T-helper 2 cell treated with Interferon-gamma antibody and Interleukin-4, amounts not matched to agents 5 μg/mL and 100 μg/mL, for 36 hours (primary cell): ENCODE results near the gene UGP2.

Experiments used
- DNase-seq: peaks from one replicate; pipeline ENCODE4 v3.0.0; 2021; ENCODE audit warnings: low spot score
- H3K27ac Mint-ChIP-seq: one replicate; pipeline ENCODE4 v1.8.0; 2021; ENCODE audit warnings: mild to moderate bottlenecking, mixed read lengths
- H3K27me3 Mint-ChIP-seq: one replicate; pipeline ENCODE4 v1.8.0; 2021; ENCODE audit warnings: low read depth, mixed read lengths
- H3K36me3 Mint-ChIP-seq: one replicate; pipeline ENCODE4 v1.8.0; 2021; ENCODE audit warnings: low read depth, mixed read lengths
- H3K4me1 Mint-ChIP-seq: one replicate; pipeline ENCODE4 v1.8.0; 2021; ENCODE audit warnings: low read depth, mixed read lengths
- H3K4me3 Mint-ChIP-seq: one replicate; pipeline ENCODE4 v1.8.0; 2022; ENCODE audit warnings: mild to moderate bottlenecking, moderate library complexity, mixed read lengths
- H3K9me3 Mint-ChIP-seq: one replicate; pipeline ENCODE4 v1.8.0; 2021; ENCODE audit warnings: mixed read lengths

The UGP2 gene

DNA sequence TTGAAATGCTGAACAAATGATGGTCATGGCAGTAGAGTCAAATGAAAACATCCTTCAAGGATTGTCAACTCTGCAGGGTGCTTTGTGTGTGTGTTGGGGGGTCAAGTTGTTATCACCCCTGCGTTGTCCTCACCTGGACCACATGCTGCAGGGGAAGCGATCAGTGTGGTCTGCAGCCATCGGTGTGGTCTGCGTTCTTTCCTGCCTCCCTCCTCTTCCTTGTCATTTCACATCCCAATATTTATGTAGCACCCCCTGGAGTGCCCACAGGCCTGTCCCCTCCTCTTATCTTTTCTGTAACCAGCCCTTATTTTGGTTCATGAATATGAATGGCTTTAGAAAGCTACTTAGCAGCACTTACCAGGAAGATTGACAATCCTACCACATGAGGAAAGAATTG, 38.9 kb downstream of the UGP2 start:
- no peak overlapping the region for H3K27ac Mint-ChIP-seq
- no peaks in the 10 kb centered on the region for H3K27me3 Mint-ChIP-seq
- peaks cover 29% of the 10 kb centered on the region for H3K4me1 Mint-ChIP-seq
- no peaks in the 10 kb centered on the region for H3K9me3 Mint-ChIP-seq
- no peak for DNase-seq
- peaks cover 47% of the 10 kb centered on the region for H3K36me3 Mint-ChIP-seq
- no peak overlapping the region for H3K4me3 Mint-ChIP-seq

DNA sequence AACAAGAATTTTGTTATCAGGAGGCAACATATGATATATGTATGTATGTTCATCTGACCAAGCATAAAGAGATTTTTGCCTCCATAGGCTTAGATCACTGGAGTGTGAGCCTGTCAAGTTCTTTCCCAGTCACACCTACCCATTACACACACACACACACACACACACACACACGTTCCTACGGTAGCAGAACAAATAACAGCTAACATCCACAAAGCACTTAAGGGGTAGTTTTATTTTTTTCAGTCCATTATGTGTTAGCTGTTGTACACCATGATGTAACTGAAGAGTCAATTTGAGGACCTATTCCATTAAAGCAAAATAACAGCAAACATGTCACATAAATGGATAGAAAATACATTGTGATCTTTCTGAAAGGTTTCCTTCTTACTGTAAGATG, 39.5 kb downstream of the UGP2 start:
- H3K27ac Mint-ChIP-seq: peak overlapping the region; percentile 32
- no peaks in the 10 kb centered on the region for H3K9me3 Mint-ChIP-seq
- peaks cover 27% of the 10 kb centered on the region for H3K4me1 Mint-ChIP-seq
- no peak for DNase-seq
- H3K4me3 Mint-ChIP-seq: no peak overlapping the region
- H3K36me3 Mint-ChIP-seq: peaks cover 45% of the 10 kb centered on the region
- H3K27me3 Mint-ChIP-seq: no peaks in the 10 kb centered on the region

DNA sequence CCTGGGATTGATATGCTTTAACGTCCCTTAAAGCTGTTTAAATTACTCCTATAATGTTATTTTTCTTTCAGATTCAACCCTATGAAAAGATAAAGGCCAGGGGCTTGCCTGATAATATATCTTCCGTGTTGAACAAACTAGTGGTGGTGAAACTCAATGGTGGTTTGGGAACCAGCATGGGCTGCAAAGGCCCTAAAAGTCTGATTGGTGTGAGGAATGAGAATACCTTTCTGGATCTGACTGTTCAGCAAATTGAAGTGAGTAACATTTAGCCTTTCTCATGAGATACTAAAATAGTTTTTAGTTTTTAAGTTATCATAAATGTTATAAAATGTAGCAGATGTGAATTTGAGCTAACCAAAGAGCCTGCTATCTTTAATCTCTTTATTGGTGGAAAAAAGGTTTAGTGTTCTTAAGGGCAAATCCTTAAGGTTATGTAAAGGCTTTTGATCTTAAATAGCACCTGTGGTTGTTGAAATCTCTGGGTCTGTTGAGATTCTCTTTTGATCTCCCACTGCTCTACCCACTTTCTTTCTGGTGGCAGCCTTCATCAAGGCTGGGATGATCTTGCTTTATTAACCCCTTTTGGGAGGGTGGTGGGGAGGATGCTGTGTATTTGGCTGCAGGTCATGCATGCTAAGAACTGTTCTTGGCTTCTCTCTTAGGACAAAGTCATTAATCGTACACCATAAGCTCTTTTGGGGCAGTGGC, 40.9 kb downstream of the UGP2 start:
- Mint-ChIP-seq H3K27ac (peak overlapping the region; percentile 9), H3K36me3 (peaks cover 41% of the 10 kb centered on the region), H3K9me3 (no peaks in the 10 kb centered on the region), H3K4me1 (peaks cover 23% of the 10 kb centered on the region), H3K27me3 (no peaks in the 10 kb centered on the region), H3K4me3 (no peak overlapping the region)
- DNase-seq: no peak

DNA sequence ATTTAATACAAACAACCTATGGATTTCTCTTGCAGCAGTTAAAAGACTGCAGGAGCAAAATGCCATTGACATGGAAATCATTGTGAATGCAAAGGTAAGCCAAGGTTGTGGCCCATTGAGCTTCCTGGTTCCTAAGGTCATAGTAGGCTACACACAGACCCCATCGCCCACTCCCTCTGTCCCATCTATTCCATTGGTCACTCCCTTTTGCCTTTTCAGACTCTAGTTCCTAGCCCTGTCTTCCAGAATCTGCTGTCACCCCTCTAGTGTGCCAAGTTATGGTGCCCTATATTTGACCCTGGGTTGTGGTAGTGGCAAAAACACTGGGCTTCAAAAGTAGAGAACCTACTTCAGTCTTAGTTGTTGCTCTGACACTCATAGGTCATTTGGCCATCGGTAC, 44.7 kb downstream of the UGP2 start:
- no peak for DNase-seq
- H3K27ac Mint-ChIP-seq: no peak overlapping the region
- H3K9me3 Mint-ChIP-seq: no peaks in the 10 kb centered on the region
- peaks cover 68% of the 10 kb centered on the region for H3K36me3 Mint-ChIP-seq
- H3K4me3 Mint-ChIP-seq: no peak overlapping the region
- no peaks in the 10 kb centered on the region for H3K27me3 Mint-ChIP-seq
- peaks cover 22% of the 10 kb centered on the region for H3K4me1 Mint-ChIP-seq

DNA sequence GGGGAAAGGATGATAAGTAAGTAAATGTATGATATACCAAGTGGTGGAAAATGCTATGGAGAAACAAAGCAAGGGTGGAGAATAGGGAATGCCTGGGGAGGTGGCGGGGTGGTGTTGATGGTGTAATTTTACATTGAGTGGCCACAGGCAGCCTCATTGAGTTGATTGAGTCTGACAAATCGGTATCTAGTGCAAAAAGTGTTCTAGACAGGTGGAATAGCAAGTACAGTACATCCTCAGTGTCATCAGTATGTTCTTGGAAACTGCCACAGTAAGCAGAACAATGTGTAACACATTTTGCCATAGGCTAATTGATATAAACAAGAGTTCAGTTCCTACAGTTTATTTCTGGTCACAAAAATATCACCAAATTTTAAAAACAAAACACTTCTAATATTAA, 46.4 kb downstream of the UGP2 start:
- no peaks in the 10 kb centered on the region for H3K27me3 Mint-ChIP-seq

DNA sequence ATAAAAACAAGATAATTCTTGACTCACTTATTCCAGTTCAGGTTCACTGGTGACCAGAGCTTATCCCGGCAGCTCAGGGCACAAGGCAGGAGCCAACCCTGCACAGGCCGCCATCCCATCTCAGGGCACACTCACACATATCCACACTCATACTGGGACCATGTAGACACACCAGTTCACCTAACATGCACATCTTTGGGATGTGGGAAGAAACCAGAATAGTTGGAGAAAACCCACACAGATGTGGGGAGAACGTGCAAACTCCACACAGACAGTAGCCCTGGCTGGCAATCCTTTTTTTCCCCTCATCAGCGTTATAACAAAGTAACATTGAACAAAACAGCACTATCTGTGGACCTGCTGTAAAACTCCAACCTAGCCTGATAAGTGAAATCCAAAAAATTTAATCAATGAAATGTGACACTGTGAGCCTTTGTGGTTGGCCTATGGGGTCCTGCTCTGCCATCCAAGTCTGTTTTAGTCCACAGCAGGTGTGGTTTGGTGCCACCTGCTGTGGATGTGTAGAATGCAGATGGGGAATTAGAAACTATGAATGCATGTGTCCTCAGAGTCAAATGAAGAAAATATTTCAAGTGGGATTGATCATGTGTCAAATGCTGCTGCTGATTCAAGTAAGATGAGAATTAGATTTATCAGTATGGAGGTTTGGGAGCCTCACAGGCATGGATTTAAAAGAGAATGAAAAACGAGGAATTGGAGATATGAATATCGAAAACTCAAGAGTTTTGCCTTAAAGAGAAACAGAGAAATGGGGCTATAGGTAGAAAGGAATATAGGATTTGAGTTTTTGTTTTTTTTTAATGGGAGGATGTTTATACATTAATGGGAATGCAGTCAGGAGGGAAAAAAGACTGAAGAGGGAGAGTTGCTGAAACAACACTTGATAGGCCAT, 47.0 kb downstream of the UGP2 start:
- peak; percentile 17 for DNase-seq
- Mint-ChIP-seq H3K4me3 (no peak overlapping the region), H3K27ac (peak overlapping the region; percentile 4), H3K36me3 (peaks cover 72% of the 10 kb centered on the region), H3K4me1 (peaks cover 11% of the 10 kb centered on the region), H3K27me3 (no peaks in the 10 kb centered on the region), H3K9me3 (no peaks in the 10 kb centered on the region)

More for the DNA sequence above, 46.4 kb downstream of the UGP2 start:
- no peak for DNase-seq
- Mint-ChIP-seq H3K27ac (no peak overlapping the region), H3K4me3 (no peak overlapping the region), H3K4me1 (peaks cover 12% of the 10 kb centered on the region), H3K9me3 (no peaks in the 10 kb centered on the region), H3K36me3 (peaks cover 71% of the 10 kb centered on the region)

DNA sequence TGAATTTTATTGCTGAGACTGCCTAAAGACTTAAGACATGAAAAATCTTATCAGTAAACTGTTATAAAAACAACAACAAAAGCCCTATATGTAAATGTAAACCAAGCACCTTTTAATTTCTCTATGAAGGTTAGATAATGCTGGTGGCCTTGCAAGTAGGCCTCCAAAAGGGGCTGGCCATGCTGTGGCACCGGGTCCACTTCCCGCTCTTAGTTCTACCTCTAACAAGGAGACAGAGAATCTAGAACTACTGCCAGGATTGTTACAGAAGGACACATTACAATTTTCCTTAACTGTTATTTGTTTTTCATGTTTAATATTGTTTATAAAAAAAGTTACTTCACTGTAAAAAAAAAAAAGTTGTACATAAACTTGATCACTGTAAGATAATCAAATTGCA, 49.0 kb downstream of the UGP2 start:
- Mint-ChIP-seq H3K36me3 (peaks cover 73% of the 10 kb centered on the region), H3K4me3 (no peak overlapping the region), H3K9me3 (no peaks in the 10 kb centered on the region), H3K4me1 (peaks cover 11% of the 10 kb centered on the region), H3K27ac (no peak overlapping the region), H3K27me3 (no peaks in the 10 kb centered on the region)
- no peak for DNase-seq

DNA sequence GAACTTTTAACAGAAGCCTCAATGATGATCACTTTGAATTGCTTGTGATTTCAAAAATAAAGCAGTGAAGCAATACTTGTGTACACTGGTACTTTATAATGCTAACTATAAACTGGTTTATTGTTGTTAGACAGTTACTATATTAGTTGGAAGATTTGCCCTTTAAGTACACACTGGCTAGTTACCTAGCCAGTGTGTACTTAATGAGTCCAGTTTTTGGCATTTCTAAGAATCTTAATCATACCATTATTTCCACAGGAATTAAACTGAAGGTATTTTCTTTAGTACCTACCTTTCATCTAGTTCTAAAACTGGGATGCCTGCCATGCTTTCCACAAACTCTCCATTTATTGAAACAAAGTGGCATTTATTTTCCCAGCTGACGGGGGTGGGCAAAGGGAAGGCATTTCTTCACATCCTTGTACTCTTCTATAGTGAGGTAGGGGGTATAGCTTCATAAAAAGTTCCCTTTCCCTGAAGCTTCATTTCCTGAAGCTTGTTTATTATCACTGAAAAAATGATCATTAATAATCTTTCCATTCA, 49.9 kb downstream of the UGP2 start:
- no peak overlapping the region for H3K27ac Mint-ChIP-seq
- no peaks in the 10 kb centered on the region for H3K9me3 Mint-ChIP-seq
- no peaks in the 10 kb centered on the region for H3K27me3 Mint-ChIP-seq
- no peak for DNase-seq
- no peak overlapping the region for H3K4me3 Mint-ChIP-seq
- peaks cover 74% of the 10 kb centered on the region for H3K36me3 Mint-ChIP-seq
- peaks cover 11% of the 10 kb centered on the region for H3K4me1 Mint-ChIP-seq

DNA sequence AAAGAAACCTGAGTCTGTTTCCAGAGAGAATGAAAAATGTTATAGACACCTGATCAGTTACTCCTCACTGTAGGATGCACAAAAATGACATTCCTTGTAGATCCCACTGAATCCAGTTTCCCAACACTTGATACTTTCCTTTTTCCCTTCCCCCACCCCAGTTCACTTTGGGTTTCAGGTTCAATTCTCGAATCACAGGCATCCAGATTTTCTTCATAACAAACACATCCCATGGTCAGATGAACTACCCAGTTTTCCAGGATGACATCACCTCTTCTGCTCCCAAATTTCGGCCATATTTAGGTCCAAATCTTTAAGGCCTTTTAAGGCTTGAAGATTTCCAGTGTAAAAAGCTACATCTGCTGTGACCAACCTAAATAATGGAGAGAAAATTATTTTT, 51.5 kb downstream of the UGP2 start:
- Mint-ChIP-seq H3K4me1 (peaks cover 11% of the 10 kb centered on the region), H3K36me3 (peaks cover 70% of the 10 kb centered on the region), H3K27me3 (no peaks in the 10 kb centered on the region), H3K4me3 (no peak overlapping the region), H3K9me3 (no peaks in the 10 kb centered on the region), H3K27ac (no peak overlapping the region)
- DNase-seq: no peak

DNA sequence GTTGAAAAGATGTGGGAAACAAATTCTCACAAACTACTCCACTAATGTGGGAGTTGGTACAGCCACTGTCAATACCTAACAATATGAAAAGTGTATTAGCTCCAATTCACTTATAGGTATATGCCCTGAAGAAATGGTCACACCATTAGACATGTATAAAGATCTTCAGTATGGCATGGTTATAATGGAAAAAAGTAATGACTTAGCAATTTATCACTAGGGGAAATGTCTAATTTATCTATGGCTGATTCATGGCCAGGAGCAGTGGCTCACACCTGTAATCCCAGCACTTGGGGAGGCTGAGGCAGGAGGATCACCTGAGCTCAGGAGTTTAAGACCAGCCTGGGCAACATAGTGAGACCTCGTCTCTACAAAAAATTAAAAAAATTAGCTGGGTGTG, 52.5 kb downstream of the UGP2 start:
- H3K4me1 Mint-ChIP-seq: peaks cover 7% of the 10 kb centered on the region
- no peaks in the 10 kb centered on the region for H3K9me3 Mint-ChIP-seq
- DNase-seq: no peak
- H3K27me3 Mint-ChIP-seq: no peaks in the 10 kb centered on the region
- H3K27ac Mint-ChIP-seq: no peak overlapping the region
- peaks cover 70% of the 10 kb centered on the region for H3K36me3 Mint-ChIP-seq
- H3K4me3 Mint-ChIP-seq: no peak overlapping the region

DNA sequence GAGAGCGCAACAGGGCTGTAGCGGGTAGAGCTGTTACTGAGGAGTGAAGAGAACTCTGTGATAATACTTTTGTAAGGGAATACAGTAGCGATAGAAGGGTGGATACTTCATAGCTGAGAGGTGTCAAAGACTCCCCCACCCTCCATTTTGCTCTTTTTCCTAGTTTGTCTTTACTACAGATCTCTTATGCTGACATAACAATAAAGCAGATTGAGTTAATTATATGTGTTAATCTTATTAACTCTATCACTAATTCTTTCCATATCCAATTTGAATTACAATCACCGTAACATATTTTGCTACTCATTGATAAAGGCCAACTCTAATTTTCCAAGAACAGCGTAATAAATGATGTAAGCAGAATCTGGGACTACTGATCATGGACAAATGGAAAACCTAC, 57.1 kb downstream of the UGP2 start:
- no peaks in the 10 kb centered on the region for H3K27me3 Mint-ChIP-seq
- H3K9me3 Mint-ChIP-seq: peaks cover 24% of the 10 kb centered on the region
- H3K4me1 Mint-ChIP-seq: peaks cover 13% of the 10 kb centered on the region
- no peak for DNase-seq
- H3K27ac Mint-ChIP-seq: no peak overlapping the region
- H3K4me3 Mint-ChIP-seq: no peak overlapping the region
- peaks cover 73% of the 10 kb centered on the region for H3K36me3 Mint-ChIP-seq

DNA sequence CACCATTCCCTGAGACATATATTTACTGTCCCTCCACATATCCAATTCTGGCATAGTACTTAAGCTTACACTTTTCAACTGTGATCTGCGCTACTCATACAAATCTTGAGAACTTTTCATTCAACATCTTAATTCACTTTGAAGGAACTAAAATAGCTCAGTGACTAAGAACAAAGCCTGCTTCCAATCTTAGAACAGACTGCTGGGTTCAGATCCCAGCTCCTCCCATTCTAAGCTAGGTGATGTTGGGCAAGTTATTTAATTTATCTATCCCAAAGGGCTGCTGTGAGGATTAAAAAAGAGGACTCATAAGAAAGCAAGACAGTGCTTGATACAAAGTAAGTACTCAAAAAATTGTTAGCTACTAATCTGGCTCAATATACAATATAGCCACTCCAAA, 57.9 kb downstream of the UGP2 start:
- no peak for DNase-seq
- no peak overlapping the region for H3K4me3 Mint-ChIP-seq
- peaks cover 75% of the 10 kb centered on the region for H3K36me3 Mint-ChIP-seq
- H3K9me3 Mint-ChIP-seq: peaks cover 28% of the 10 kb centered on the region
- H3K27me3 Mint-ChIP-seq: no peaks in the 10 kb centered on the region
- no peak overlapping the region for H3K27ac Mint-ChIP-seq
- peaks cover 13% of the 10 kb centered on the region for H3K4me1 Mint-ChIP-seq

DNA sequence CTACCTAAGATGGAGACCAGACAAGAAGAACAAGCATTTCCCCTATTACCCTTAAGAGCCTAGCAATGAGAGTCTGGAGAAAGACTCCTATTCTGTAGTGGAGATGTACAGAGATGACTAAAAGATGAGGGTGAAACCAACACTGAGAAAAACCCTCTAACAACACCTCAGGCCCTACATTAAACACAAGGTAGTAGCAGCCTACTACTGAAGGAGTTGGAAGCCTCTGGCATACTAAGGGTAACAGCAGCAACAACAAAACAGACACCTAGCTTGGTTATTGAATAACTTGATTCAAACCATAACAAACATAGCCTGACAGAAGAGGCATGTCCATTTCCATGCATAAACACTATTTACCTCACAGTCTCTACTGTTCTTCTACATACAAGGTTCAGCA, 60.5 kb downstream of the UGP2 start:
- Mint-ChIP-seq H3K27me3 (no peaks in the 10 kb centered on the region), H3K36me3 (peaks cover 86% of the 10 kb centered on the region), H3K4me3 (no peak overlapping the region), H3K4me1 (peaks cover 13% of the 10 kb centered on the region), H3K9me3 (peaks cover 43% of the 10 kb centered on the region), H3K27ac (no peak overlapping the region)
- no peak for DNase-seq

DNA sequence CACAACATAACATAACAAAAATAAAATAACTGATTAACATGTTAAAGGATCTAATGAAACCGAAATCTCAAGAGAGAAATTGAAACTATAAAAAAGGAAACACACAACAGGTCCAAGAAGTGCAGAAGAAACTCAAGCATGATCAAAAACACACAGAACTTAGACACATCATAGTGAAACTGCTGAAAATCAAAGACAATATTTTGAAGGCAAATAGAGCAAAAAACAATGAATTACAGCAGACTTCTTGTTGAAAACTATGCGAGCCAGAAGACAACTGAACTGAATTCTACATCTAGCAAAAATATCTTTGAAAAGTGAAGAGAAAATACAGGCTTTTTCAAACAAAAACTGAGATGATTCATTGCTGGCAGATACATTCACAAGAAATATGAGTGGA, 61.3 kb downstream of the UGP2 start:
- Mint-ChIP-seq H3K36me3 (peaks cover 85% of the 10 kb centered on the region), H3K4me1 (peaks cover 13% of the 10 kb centered on the region), H3K4me3 (no peak overlapping the region), H3K27me3 (no peaks in the 10 kb centered on the region), H3K27ac (peak overlapping the region; percentile 55), H3K9me3 (peaks cover 43% of the 10 kb centered on the region)
- no peak for DNase-seq
